Peyer's patch (tissue), 4 donors: ENCODE measurements around the gene MAP2K5.

Experiments used
- CTCF ChIP-seq, 6 experiments: fragments of 450-650 bp in 4 of 6; fragments of 200-600 bp in 2 of 6; sonication (generic) in 1 of 6; IDR thresholded peaks; one replicate each; pipeline ENCODE4 v1.5.1; 2017 to 2019; ENCODE audit warnings: antibody characterized with exemption in 6 of 6, mild to moderate bottlenecking in 3 of 6, moderate library complexity in 1 of 6
- POLR2A ChIP-seq, 2 donors: fragments of 450-650 bp; IDR thresholded peaks; one replicate each; pipeline ENCODE4 v1.5.1; 2017; ENCODE audit warnings: antibody characterized with exemption in 2 of 2, mild to moderate bottlenecking in 2 of 2, moderate library complexity in 2 of 2

GRCh38 chr15:67753891-67754290 lies 211.4 kb downstream of the MAP2K5 start:
- TF ChIP-seq CTCF (IDR thresholded peaks at IDR 0.05) (no peak), POLR2A (IDR thresholded peaks at IDR 0.05) (no peak)
